ENCODE results near the gene PACS2. TPM values are rescaled to one million over a fixed set of nuclear protein-coding genes. Genes with fewer than 3 reads are reported as not detected.

Gene PACS2
- polyA plus RNA-seq, 4 donors, result 55.9 to 91.9 (median 67.4) TPM

DNA sequence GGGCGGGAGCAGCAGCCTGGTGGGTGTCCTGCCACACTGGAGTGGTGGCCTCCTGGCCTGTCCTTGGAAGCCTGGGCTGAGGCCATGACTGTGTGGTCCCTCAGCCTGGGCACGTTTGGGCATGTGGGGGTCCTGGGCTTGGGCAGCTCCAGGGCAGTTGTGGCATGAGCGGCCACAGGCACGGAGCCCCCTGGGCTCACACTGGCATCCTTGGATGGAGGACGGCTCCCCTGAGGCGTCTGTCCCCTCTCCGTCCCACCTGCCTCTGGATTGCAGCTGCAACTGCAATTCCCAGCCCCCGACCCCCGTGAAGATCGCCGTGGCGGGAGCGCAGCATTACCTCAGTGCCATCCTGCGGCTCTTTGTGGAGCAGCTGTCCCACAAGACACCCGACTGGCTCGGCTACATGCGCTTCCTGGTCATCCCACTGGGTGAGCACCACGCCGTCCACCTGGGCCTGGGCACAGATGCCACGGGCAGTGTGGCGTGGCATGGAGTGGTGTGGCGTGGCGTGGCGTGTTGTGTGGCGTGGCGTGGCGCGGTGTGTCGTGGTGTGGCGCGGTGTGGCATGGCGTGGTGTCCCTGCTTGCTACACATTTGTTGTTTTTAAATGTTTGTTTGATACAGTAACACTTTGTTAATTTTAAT, 68.7 kb downstream of the PACS2 start:
- no peak for DNase-seq (ENCODE audit: low read depth in 4 of 4, low spot score in 3 of 4)

DNA sequence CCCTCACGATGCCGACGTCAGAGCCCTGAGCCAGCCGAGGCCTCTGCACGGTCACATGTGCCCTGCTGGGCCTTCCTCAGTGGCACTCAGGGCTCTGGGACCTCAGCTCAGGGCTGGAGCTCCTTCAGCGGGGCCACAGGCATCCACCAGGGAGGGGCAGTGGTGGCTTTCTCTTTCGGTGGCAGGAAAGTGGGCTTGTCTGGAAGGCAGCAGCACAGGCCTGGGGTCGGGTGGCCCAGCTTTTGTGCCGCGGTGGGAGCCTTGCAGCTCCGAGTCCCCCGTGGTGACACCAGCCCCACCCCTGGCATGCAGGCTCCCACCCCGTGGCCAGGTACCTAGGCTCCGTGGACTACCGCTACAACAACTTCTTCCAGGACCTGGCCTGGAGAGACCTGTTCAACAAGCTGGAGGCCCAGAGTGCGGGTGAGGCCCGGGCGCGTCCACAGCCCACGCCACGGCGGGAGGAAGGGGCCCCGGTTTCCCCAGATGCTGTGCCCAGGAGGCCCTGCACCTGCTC, 69.6 kb downstream of the PACS2 start:
- no peak for DNase-seq (ENCODE audit: low read depth in 4 of 4, low spot score in 3 of 4)

DNA sequence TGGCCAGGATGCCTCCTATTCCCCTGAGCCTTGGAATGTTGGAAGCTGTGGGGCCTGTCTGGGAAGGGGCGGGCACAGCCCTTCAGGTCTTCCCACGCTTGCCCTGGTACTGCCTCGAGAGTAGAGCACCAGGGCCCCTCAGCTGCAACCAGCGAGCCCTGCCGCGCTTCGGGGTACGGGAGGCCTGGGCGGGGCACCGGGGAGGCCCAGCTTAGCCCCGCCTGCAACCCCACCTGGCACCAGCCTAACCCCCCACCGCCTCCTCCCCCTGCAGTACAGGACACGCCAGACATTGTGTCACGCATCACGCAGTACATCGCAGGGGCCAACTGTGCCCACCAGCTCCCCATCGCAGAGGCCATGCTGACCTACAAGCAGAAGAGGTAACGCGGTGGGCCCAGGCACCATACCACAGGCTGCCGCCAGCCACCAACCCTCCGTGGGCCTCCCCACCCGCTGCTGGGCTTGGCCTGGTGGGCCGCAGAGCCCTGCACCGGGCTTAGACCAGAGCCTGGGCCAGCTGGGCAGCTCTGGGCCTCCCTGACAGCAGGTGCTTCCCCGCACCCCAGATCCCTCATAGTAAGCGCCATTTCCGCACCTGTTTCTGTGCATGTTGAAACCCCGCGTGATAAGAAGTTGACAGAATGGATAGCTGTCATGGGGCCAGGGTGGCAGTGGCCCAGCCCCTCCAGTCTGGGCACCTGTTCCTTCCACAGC, 70.2 kb downstream of the PACS2 start:
- DNase-seq (ENCODE audit: low read depth in 4 of 4, low spot score in 3 of 4), result no peak

DNA sequence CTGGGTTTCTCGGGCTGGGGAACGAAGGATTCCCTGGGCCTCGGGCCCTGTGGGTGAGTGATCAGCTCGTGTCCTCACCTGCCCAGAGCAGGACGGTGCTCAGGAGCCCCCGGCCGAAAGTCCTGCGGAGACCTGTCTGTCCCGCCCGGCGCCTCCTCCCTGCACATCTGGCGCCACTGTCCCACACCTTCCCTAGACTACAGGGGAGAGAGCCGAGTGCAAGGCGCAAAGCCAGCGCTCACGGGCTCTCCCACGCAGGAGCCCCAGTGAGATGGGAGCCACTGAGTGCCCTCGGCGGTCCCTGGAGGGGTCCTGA, 70.7 kb downstream of the PACS2 start:
- DNase-seq (ENCODE audit: low read depth in 4 of 4, low spot score in 3 of 4), result no peak

DNA sequence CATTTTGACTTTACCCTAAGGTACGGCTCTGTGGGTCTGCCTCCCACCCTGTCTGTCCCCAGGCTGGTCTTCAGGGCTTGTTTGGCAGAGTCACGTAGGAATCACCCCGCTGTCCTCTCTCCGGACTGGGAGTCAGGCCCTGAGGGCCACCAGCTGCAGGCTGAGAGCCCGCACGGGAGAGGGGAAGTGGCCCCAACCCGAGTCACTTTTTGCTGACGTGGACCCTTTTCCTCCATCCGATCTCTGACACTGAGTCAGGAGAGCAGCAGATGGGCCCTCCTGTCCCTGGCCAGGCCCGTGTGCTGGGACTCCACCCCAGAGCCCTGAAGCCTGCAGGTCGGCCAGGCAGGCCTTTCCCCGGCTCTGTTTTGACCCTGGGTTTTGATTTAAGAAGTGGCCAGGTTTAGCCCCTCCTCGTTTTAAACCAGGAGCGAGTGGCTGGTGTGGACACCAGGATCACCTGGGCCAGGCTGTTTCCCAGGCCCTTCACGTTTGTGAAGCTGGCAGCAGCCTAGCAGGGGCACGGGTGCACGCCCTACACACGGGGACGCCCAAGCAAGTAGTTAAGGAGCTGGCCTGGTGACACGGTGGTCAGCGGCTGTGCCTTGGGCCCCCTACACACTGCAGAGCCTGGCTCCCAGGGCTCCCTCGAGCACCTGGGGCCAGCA, 71.3 kb downstream of the PACS2 start:
- no peak for DNase-seq (ENCODE audit: low read depth in 4 of 4, low spot score in 3 of 4)

DNA sequence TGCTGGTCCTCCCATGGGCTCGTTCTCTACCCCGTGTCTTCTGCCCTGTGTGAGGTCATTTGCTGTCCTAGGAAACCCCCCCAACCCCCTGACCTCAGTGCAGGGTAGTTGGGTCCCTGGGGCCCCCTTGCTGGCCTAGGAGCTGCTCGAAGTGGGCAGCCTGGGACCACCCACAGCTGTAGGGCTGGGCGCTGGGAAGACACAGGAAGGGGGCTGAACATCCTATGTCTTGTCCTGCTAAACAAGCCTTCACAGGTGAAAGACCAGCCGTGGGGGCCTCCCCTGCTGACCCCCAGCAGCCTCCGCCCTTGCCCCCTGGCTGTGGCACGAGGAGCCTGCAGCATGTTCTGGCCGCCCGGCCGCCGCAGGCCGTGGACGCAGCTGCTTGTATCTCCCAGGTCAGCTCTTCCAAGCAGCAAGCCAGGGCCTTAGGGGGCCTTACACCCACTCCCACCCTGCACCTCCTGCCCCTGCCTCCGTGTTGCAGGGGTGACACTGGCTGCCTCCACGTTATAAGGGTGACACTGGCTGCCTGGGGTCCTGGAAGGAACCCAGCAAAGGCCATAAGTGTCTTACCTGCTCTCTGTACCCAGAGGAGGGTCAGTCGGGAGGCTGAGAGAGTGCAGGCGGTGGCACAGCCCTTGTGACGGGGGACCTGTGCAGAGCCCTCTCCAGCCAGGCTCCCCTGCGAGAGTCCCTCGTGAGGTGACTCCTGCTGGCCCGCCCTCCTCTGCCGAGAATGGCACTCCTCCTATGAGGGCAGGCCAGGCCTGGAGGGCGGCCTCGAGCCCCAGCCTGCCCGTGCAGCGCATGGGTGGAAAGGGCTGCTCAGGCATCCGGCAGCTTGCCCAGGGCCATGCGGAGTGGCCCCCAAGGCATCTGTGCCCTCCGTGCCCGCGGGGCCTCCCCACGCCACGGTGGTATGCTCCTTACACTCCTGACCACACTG, 72.3 kb downstream of the PACS2 start:
- no peak for DNase-seq (ENCODE audit: low read depth in 4 of 4, low spot score in 3 of 4)

DNA sequence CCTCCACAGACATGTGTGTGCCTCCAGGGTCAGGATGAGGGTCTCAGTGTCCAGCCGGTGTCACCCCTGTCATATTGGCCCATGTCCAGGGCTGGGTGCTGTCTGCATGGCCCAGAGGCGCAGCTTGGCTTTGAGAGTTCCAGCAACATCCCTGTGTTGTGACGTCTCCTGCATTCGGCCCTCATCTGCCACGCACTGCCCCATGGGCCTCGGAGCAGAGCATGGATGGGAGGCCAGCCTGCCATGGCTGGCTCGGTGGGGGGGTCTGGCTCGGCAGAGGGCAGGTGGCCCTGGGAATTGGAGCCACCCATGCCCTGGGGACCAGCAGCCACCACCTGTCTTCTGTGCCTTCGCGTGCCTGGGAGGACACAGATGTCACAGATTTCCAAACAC, 73.0 kb downstream of the PACS2 start:
- no peak for DNase-seq (ENCODE audit: low read depth in 4 of 4, low spot score in 3 of 4)

DNA sequence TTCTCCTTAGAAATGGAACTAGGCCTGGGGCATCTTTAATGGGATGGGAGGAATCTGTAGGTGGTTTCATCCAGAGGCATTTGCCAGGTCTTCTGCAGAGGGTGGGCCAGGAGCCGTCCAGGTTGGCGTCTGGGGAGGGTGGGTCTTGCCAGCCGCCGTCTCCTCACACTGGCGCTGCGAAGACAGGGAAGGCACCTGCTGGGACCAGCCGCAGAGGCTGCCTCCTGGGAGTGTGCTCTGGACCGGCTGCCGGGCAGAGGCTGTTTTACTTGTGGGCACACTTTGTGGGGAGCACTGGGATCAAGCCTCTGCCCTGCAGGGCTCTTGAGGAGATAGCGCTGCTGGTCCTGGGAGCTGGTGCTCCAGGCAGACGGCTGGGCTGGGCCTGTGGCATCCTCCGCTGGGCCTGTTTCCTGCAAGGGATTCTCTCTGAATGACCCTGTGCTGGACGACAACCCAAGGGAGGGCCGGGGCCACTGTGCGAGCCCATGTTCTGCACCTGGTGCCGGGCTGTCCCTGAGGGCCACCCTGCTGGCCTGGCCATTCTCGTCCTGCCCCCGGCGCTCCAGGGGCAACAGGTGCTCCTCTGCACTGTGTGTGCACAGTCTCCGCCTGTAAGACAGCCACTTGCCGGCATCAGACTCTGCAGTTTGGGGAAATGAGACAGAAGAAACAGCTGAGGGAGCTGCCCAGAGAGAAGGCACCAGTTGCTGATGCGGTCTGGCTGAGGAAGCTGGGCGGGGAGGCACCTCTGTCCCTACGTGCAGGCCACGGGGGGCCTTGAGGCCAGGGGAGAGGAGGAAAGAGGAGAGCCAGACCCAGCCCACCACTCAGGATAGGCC, 73.8 kb downstream of the PACS2 start:
- no peak for DNase-seq (ENCODE audit: low read depth in 4 of 4, low spot score in 3 of 4)

DNA sequence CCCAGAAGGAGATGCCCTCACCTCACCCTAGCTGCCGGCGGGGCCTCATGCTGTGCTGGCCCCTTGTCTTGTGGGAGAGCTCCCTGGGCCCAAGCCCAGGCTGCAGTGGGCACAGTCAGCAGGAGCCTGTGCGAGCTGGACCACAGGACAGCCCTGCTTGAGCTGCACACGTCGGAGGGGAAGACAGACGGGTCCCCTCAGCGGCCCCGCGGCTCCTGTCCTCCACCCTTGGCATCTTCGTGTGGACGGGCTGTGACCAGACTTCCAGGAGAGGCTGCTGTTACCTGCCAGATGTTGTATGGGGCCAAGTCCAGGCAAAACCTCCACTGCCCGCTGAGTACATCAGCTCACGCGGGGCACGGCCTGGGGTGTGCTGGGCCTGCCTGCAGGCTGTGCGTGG, 74.4 kb downstream of the PACS2 start:
- DNase-seq (ENCODE audit: low read depth in 4 of 4, low spot score in 3 of 4), result no peak

DNA sequence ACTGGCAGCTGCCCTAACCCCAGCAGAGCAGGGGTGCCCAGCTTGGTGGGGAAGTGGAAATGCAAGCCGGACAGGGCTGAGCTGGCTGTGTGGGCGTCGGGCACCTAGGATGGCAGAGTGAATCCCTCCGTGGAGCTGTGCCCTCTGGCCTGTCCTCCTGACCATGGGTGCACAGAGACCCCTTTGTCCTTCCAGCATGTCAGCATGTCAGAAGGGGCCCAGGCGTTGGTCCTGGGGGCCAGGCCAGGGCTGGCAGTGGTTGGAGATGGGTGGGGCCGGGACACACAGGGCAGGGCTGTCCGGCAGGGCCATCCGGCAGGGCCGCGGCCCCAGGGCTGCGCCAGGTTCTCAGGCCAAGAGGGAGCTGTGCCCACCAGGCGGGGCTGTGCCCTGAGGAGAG, 75.0 kb downstream of the PACS2 start:
- no peak for DNase-seq (ENCODE audit: low read depth in 4 of 4, low spot score in 3 of 4)

DNA sequence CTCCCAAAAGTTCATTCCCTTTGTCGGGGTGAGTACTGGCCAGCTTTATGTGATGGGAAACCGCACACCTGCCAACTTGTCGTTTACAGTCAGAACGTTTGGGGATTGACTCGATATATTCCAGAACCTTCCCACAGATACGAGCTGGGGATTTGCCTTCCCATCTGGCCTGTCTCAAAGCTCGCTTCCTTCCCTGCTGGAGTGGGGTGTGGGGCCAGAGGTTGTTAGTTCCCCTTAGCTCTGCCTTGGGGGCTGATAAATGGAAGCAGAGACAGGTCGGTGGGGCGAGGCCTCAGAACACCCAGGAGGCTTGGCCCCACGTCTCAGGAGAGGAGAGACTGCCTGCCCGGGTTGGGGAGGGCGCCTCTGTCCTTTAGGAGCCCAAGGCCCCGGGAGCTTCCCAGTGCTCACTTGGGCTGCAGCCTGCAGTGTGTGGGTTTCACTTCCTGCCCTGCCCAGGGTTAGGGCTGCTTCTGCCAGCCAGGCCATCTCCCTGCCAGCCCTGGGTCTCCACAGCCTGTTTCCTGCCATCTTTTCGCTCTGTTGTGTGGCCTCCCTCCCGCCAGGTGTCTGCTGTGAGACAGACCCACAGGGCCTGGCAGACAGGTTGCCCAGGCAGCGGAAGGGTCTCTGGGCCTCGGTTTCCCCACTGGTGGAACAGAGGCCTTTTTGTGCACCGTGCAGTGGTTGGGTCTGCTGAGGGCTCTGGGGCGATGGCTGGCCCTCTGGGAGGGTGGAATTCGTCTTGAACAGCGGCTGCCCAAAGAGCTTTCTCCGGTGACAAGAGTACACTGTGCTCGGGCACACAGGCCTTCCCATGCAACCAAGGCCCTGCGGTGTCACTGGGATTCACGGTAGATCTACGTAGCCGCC, 75.7 kb downstream of the PACS2 start:
- no peak for DNase-seq (ENCODE audit: low read depth in 4 of 4, low spot score in 3 of 4)

DNA sequence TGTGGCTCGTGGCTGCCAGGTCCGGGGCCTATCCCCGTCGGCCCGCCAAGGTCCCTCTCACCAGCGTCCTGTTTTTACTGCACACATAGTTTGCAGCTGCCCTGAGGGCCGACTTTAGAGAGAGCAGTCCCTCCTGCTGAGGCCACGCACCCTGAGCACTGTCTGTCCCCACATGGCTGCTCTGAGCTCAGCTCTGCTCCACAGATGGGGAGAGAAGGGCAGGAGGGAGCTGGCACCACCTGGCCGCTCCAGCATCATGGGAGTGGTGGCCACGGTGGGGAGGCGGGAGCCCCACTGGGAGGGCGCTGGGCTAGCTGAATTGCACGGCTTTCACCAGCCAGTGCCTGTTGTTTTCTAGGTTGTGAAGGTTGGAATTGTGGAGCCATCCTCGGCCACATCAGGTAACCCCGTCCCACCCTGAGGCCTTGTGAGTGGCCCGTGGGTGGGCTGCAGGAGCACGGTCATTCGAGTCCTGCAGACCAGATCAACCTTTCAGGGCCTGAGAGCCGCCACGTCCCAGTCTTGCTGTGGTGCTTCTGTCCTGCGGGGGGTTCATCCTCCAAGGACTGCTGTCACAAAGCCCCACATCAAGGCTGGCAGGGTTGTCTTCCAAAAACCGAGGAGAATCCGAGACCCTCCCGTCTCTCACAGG, 76.4 kb downstream of the PACS2 start:
- no peak for DNase-seq (ENCODE audit: low read depth in 4 of 4, low spot score in 3 of 4)

DNA sequence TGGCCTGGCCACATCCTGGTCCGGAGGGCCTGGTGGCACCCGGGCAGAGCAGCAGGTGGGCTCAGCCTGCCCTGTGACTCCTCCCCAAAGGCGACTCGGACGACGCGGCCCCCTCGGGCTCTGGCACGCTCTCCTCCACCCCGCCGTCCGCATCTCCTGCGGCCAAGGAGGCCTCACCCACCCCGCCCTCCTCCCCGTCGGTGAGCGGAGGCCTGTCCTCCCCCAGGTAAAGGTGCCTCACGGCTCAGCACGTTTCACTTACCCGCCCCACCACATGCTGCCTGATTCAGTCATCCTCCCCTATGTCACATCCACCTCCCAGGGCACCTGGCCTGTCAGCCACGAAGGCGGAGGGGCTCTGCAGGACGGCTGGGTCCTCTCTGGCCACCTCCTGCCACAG, 77.0 kb downstream of the PACS2 start:
- no peak for DNase-seq (ENCODE audit: low read depth in 4 of 4, low spot score in 3 of 4)

DNA sequence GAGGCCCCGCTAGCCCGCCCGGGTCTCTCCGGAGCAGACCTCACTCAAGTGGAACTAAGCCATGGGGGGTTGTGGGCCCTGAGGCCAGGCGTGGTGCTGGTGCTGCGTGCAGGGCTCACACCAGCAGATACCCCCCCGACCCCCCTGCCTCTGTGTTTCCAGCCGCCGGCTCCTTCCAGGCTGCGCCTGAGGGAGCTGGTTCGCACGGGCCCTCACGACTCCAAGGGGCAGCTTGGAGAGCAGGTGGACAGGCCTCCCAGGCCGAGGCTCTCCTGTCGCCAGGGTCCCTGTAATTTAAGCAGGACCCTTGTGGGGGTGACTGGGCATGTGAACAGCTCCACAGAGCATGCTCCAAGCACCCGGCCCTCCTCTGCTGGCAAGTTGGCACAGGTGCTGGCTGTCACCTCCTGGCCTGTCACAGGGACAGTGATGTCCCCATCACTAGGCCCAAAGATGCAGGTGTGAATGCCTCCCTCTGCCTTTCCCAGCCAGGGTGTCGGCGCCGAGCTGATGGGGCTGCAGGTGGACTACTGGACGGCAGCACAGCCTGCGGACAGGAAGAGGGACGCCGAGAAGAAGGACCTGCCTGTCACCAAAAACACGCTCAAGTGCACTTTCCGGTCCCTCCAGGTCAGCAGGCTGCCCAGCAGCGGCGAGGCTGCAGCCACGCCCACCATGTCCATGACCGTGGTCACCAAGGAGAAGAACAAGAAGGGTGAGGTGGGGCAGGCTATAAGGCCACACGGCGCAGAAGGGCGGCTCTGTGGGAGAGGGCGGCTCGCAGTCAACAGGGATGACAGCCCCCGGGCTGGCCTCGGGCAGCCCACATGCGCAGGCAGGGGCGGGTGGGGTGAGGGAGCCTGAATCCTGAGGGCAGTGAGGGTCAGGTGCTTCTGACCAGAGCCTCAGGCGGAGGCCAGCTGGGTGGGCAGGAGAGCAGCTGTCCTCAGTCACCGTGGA, 77.9 kb downstream of the PACS2 start:
- DNase-seq (ENCODE audit: low read depth in 4 of 4, low spot score in 3 of 4), result no peak

DNA sequence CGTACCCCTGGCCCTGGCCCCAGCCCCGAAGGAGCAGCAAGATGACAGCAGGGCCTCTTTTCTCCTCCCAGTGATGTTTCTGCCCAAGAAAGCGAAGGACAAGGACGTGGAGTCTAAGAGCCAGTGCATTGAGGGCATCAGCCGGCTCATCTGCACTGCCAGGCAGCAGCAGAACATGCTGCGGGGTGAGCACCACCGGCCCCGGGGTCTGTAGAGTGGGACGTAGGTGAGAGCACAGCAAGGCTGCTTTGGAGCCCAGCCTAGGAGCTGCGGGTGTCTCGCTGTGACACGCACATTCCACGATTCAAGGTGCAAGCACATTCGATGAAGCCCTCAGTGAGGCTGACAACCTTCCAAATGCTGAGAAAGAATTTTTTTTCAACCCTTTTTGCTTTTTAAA, 78.6 kb downstream of the PACS2 start:
- no peak for DNase-seq (ENCODE audit: low read depth in 4 of 4, low spot score in 3 of 4)

DNA sequence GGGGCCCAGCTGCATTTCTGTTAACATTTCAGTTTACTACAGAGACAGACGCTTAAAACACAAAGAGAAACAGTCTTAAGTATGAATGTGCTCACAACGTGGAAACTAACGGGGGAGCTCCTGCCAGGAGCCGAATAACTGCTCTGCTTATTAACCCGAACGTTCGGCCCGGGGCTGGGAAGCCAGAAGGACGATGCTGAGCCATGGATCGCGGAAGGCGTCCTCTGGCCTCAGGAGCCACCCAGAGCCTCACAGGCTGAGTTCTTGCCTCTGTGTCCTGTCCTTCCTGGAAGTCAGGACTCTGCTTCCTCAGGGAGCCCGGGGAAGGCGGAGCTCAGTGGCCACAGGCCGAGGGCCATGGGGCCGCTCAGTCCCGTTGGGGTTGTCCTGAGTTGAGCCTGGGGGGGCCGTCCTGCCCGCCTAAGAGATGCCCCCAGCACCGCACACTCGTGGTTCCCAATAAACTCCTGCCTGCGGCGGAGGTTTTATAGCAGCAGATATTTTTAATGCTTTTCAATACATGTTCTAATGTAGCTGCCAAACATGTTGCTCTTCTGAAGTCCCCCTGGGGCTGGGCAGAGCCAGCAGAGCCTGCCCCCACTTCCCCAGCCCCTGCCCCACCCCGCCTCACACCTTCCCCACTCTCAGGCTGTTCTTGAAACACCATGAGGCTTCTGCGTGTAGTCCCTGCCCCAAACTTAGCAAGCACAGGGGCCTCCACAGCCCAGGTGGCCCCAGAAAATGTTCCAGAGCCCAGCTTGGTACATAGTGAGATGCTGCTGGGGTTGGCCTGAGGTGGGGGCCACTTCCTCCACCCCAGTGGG, 80.4 kb downstream of the PACS2 start:
- no peak for DNase-seq (ENCODE audit: low read depth in 4 of 4, low spot score in 3 of 4)

DNA sequence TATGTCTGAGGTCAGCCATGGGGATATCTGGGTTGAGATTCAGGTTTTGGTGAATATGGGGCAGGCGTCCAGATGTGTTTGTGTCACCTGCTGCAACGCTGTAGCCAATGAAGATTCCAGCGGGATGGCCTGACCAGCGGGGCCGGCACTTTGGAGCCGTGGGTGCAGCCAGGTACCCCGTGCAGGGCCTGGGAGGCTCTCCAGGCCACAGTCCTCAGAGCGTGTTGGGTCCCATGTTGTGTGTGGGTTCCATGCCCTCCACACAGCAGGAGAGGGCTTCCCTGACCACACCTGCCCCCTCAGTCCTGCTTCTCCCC, 80.9 kb downstream of the PACS2 start:
- DNase-seq (ENCODE audit: low read depth in 4 of 4, low spot score in 3 of 4), result no peak
